Measurements from ENCODE around the gene TRMT11. TPM values are rescaled to one million over a fixed set of nuclear protein-coding genes. Genes with fewer than 3 reads are reported as not detected.
"Not testable (repeated sequence)": the region's sequence is repeated elsewhere in the genome, so short reads cannot be mapped to it uniquely, and the experiment has no call there.

TRMT11 gene
- total RNA-seq (2014; rRNA removed; shearing (Covaris generic)), result 20.4 and 22.2 TPM in 2 replicates

- in situ Hi-C loops (cut with HindIII; ENCODE audit: low sequenced_read_pairs), result no loop called here
- peak; percentile 95 for DNase-seq (ENCODE audit: low spot score)
These were observed at the start of gene TRMT11 for GRCh38 chr6:125986301-125987025. TSS of gene TRMT11 (plus strand) at chr6:125986540. CDS start at chr6:125986551, 11 bp downstream.

GRCh38 chr6:125939026-125939425 lies 47.3 kb upstream of the TRMT11 start:
- DNase-seq (ENCODE audit: low spot score), result no peak
- in situ Hi-C loops (cut with HindIII; ENCODE audit: low sequenced_read_pairs), result no loop called here

GRCh38 chr6:125939791-125940190 lies 46.5 kb upstream of the TRMT11 start:
- in situ Hi-C loops (cut with HindIII; ENCODE audit: low sequenced_read_pairs), result no loop called here

GRCh38 chr6:125940247-125941041 lies 45.9 kb upstream of the TRMT11 start:
- in situ Hi-C loops (cut with HindIII; ENCODE audit: low sequenced_read_pairs), result no loop called here
- no peak for DNase-seq (ENCODE audit: low spot score)

More at GRCh38 chr6:125939791-125940190, 46.5 kb upstream of the TRMT11 start:
- DNase-seq (ENCODE audit: low spot score), result no peak

- in situ Hi-C loops (cut with HindIII; ENCODE audit: low sequenced_read_pairs), result no loop called here
- no peak for DNase-seq (ENCODE audit: low spot score)
These were observed 43.4 kb upstream of the TRMT11 start for GRCh38 chr6:125942672-125943527.

GRCh38 chr6:125943528-125944433 lies 42.6 kb upstream of the TRMT11 start:
- DNase-seq (ENCODE audit: low spot score), result no peak
- in situ Hi-C loops (cut with HindIII; ENCODE audit: low sequenced_read_pairs), result no loop called here

- in situ Hi-C loops (cut with HindIII; ENCODE audit: low sequenced_read_pairs), result no loop called here
- no peak for DNase-seq (ENCODE audit: low spot score)
These were observed 41.9 kb upstream of the TRMT11 start for GRCh38 chr6:125944434-125944816.

- no peak for DNase-seq (ENCODE audit: low spot score)
- in situ Hi-C loops (cut with HindIII; ENCODE audit: low sequenced_read_pairs), result no loop called here
These were observed 41.4 kb upstream of the TRMT11 start for GRCh38 chr6:125944896-125945295.

- in situ Hi-C loops (cut with HindIII; ENCODE audit: low sequenced_read_pairs), result no loop called here
- no peak for DNase-seq (ENCODE audit: low spot score)
These were observed 40.8 kb upstream of the TRMT11 start for GRCh38 chr6:125945378-125946141.

- in situ Hi-C loops (cut with HindIII; ENCODE audit: low sequenced_read_pairs), result no loop called here
- no peak for DNase-seq (ENCODE audit: low spot score)
These were observed 38.7 kb upstream of the TRMT11 start for GRCh38 chr6:125947615-125948014.

GRCh38 chr6:125948455-125948854 lies 37.9 kb upstream of the TRMT11 start:
- in situ Hi-C loops (cut with HindIII; ENCODE audit: low sequenced_read_pairs), result no loop called here

GRCh38 chr6:125949069-125949468 lies 37.3 kb upstream of the TRMT11 start:
- in situ Hi-C loops (cut with HindIII; ENCODE audit: low sequenced_read_pairs), result no loop called here
- no peak for DNase-seq (ENCODE audit: low spot score)

More at GRCh38 chr6:125948455-125948854, 37.9 kb upstream of the TRMT11 start:
- no peak for DNase-seq (ENCODE audit: low spot score)

GRCh38 chr6:125950293-125950692 lies 36.0 kb upstream of the TRMT11 start:
- no peak for DNase-seq (ENCODE audit: low spot score)
- in situ Hi-C loops (cut with HindIII; ENCODE audit: low sequenced_read_pairs), result no loop called here

- in situ Hi-C loops (cut with HindIII; ENCODE audit: low sequenced_read_pairs), result not testable (repeated sequence)
These were observed 35.6 kb upstream of the TRMT11 start for GRCh38 chr6:125950716-125951115.

GRCh38 chr6:125951323-125951722 lies 35.0 kb upstream of the TRMT11 start:
- in situ Hi-C loops (cut with HindIII; ENCODE audit: low sequenced_read_pairs), result no loop called here
- no peak for DNase-seq (ENCODE audit: low spot score)

More at GRCh38 chr6:125950716-125951115, 35.6 kb upstream of the TRMT11 start:
- not testable (repeated sequence) for DNase-seq (ENCODE audit: low spot score)

- no peak for DNase-seq (ENCODE audit: low spot score)
- in situ Hi-C loops (cut with HindIII; ENCODE audit: low sequenced_read_pairs), result no loop called here
These were observed 33.4 kb upstream of the TRMT11 start for GRCh38 chr6:125952764-125953501.

- in situ Hi-C loops (cut with HindIII; ENCODE audit: low sequenced_read_pairs), result no loop called here
- DNase-seq (ENCODE audit: low spot score), result no peak
These were observed 32.9 kb upstream of the TRMT11 start for GRCh38 chr6:125953502-125953875.

Data from G401 (cell line).